ENCODE results near the gene SUMF2. TPM values are rescaled to one million over a fixed set of nuclear protein-coding genes. Genes with fewer than 3 reads are reported as not detected.

SUMF2 gene
- total and polyA plus RNA-seq, 2 of the 13 experiments (the other 11 are each of a cell fraction or from before 2014, with no cell fraction given) = 48.9 to 54.4 TPM

- TF ChIP-seq ZNF883 (CRISPR knock-in tag; IDR thresholded peaks at IDR 0.05; ENCODE audit: not compliant biosample characterization) (no peak), BCL6 (CRISPR knock-in tag; IDR thresholded peaks at IDR 0.05) (no peak; the same call in none of the 2 replicates), HNRNPL (IDR thresholded peaks at IDR 0.05; ENCODE audit: low read depth, low read length) (no peak), ZBTB42 (CRISPR knock-in tag; IDR thresholded peaks at IDR 0.05) (no peak), ZMYM2 (CRISPR knock-in tag; IDR thresholded peaks at IDR 0.05) (peak; percentile 98), SKI (IDR thresholded peaks at IDR 0.05; ENCODE audit: partially characterized antibody) (peak; percentile 50), MED1 (CRISPR knock-in tag; IDR thresholded peaks at IDR 0.05) (peak; percentile 81), CHD2 (IDR thresholded peaks at IDR 0.05; ENCODE audit: low read depth, low read length) (no peak), KDM6A (CRISPR knock-in tag; IDR thresholded peaks at IDR 0.05; ENCODE audit: low read depth) (peak; percentile 75), CENPX (CRISPR knock-in tag; IDR thresholded peaks at IDR 0.05) (no peak), ETV6 (CRISPR knock-in tag; conservative IDR thresholded peaks at IDR 0.05) (no peak), RXRB (CRISPR knock-in tag; IDR thresholded peaks at IDR 0.05; ENCODE audit: borderline replicate concordance) (peak; percentile 61; the same call in 1 of the 2 replicates), ZNF580 (CRISPR knock-in tag; IDR thresholded peaks at IDR 0.05; ENCODE audit: borderline replicate concordance, low read depth) (peak; percentile 12; the same call in 1 of the 2 replicates), ZNF740 (CRISPR knock-in tag; IDR thresholded peaks at IDR 0.05) (no peak), POLR2A (IDR thresholded peaks at IDR 0.05; ENCODE audit: insufficient read depth in 1 of 2, low read depth in 2 of 2, low read length in 2 of 2) (peak in 1 of 2 experiments; percentile 26; a peak in 1 of 4 replicates), ZNF839 (CRISPR knock-in tag; IDR thresholded peaks at IDR 0.05; ENCODE audit: borderline replicate concordance) (no peak), PAXIP1 (CRISPR knock-in tag; conservative IDR thresholded peaks at IDR 0.05) (peak; percentile 90), DPF2 (CRISPR knock-in tag; IDR thresholded peaks at IDR 0.05; ENCODE audit: borderline replicate concordance, low read depth) (no peak), HES4 (CRISPR knock-in tag; IDR thresholded peaks at IDR 0.05; ENCODE audit: borderline replicate concordance) (no peak), DR1 (CRISPR knock-in tag; IDR thresholded peaks at IDR 0.05) (no peak), NRL (CRISPR knock-in tag; IDR thresholded peaks at IDR 0.05; ENCODE audit: borderline replicate concordance) (no peak), ZNF598 (CRISPR knock-in tag; IDR thresholded peaks at IDR 0.05; ENCODE audit: borderline replicate concordance) (no peak), SKIL (CRISPR knock-in tag; IDR thresholded peaks at IDR 0.05; ENCODE audit: borderline replicate concordance) (no peak), NR1H2 (CRISPR knock-in tag; IDR thresholded peaks at IDR 0.05; ENCODE audit: borderline replicate concordance, low read depth) (no peak), ZNF496 (CRISPR knock-in tag; IDR thresholded peaks at IDR 0.05; ENCODE audit: insufficient replicate concordance) (no peak)
These were observed 35.0 kb upstream of the SUMF2 start (continued) for GRCh38 chr7:56028942-56029630.

Data from HepG2 (cell line).